ENCODE measurements around the gene FAM193A. TPM values are rescaled to one million over a fixed set of nuclear protein-coding genes. Genes with fewer than 3 reads are reported as not detected.

FAM193A gene
- total and polyA plus RNA-seq, 9 donors, result 12.9 to 24.2 (median 19.7) TPM

GRCh38 chr4:2647403-2648158 lies 111.1 kb downstream of the FAM193A start:
- Histone ChIP-seq H3K4me3 (ENCODE audit: low read length) (no peak overlapping the region), H3K27me3 (ENCODE audit: control insufficient read depth, insufficient read depth, low read length) (no peaks in the 10 kb centered on the region), H3K9me3 (replicated peaks; ENCODE audit: control insufficient read depth, low read depth, low read length) (no peaks in the 10 kb centered on the region), H3K4me1 (ENCODE audit: control insufficient read depth, insufficient read depth, low read length) (peaks cover 5% of the 10 kb centered on the region), H3K27ac (ENCODE audit: low read length) (peak overlapping the region; percentile 38), H3K36me3 (ENCODE audit: control insufficient read depth, insufficient read depth, low read length) (peaks cover 61% of the 10 kb centered on the region)
- 84% methylated on average over 7 of the region's 10 CpGs for WGBS (ENCODE audit: insufficient coverage)
- peak; percentile 34 for DNase-seq

- peak overlapping the region; percentile 8 for H3K27ac ChIP-seq (ENCODE audit: low read length)
- H3K4me1 ChIP-seq (ENCODE audit: control insufficient read depth, insufficient read depth, low read length), result peaks cover 5% of the 10 kb centered on the region
- DNase-seq, result no peak
- no peaks in the 10 kb centered on the region for H3K9me3 ChIP-seq (replicated peaks; ENCODE audit: control insufficient read depth, low read depth, low read length)
- H3K36me3 ChIP-seq (ENCODE audit: control insufficient read depth, insufficient read depth, low read length), result peaks cover 61% of the 10 kb centered on the region
- 79% methylated on average over 9 of the region's 9 CpGs for WGBS (ENCODE audit: insufficient coverage)
- H3K27me3 ChIP-seq (ENCODE audit: control insufficient read depth, insufficient read depth, low read length), result no peaks in the 10 kb centered on the region
- no peak overlapping the region for H3K4me3 ChIP-seq (ENCODE audit: low read length)
Measured at GRCh38 chr4:2648159-2648814, 111.8 kb downstream of the FAM193A start.

GRCh38 chr4:2649604-2650114 lies 113.2 kb downstream of the FAM193A start:
- DNase-seq, result no peak
- Histone ChIP-seq H3K4me3 (ENCODE audit: low read length) (no peak overlapping the region), H3K4me1 (ENCODE audit: control insufficient read depth, insufficient read depth, low read length) (peaks cover 5% of the 10 kb centered on the region), H3K27ac (ENCODE audit: low read length) (no peak overlapping the region), H3K36me3 (ENCODE audit: control insufficient read depth, insufficient read depth, low read length) (peaks cover 59% of the 10 kb centered on the region), H3K27me3 (ENCODE audit: control insufficient read depth, insufficient read depth, low read length) (no peaks in the 10 kb centered on the region), H3K9me3 (replicated peaks; ENCODE audit: control insufficient read depth, low read depth, low read length) (no peaks in the 10 kb centered on the region)
- WGBS (ENCODE audit: insufficient coverage), result 100% methylated on average over 2 of the region's 5 CpGs

GRCh38 chr4:2650276-2650675 lies 113.8 kb downstream of the FAM193A start:
- no peak for DNase-seq
- Histone ChIP-seq H3K36me3 (ENCODE audit: control insufficient read depth, insufficient read depth, low read length) (peaks cover 64% of the 10 kb centered on the region), H3K4me3 (ENCODE audit: low read length) (no peak overlapping the region), H3K27ac (ENCODE audit: low read length) (no peak overlapping the region), H3K4me1 (ENCODE audit: control insufficient read depth, insufficient read depth, low read length) (peaks cover 5% of the 10 kb centered on the region), H3K27me3 (ENCODE audit: control insufficient read depth, insufficient read depth, low read length) (no peaks in the 10 kb centered on the region), H3K9me3 (replicated peaks; ENCODE audit: control insufficient read depth, low read depth, low read length) (no peaks in the 10 kb centered on the region)
- 88% methylated on average over 13 of the region's 13 CpGs for WGBS (ENCODE audit: insufficient coverage)

- H3K4me3 ChIP-seq (ENCODE audit: low read length), result no peak overlapping the region
- DNase-seq, result no peak
- peaks cover 65% of the 10 kb centered on the region for H3K36me3 ChIP-seq (ENCODE audit: control insufficient read depth, insufficient read depth, low read length)
- H3K27ac ChIP-seq (ENCODE audit: low read length), result no peak overlapping the region
- H3K9me3 ChIP-seq (replicated peaks; ENCODE audit: control insufficient read depth, low read depth, low read length), result no peaks in the 10 kb centered on the region
- peaks cover 5% of the 10 kb centered on the region for H3K4me1 ChIP-seq (ENCODE audit: control insufficient read depth, insufficient read depth, low read length)
- no peaks in the 10 kb centered on the region for H3K27me3 ChIP-seq (ENCODE audit: control insufficient read depth, insufficient read depth, low read length)
- 97% methylated on average over 8 of the region's 10 CpGs for WGBS (ENCODE audit: insufficient coverage)
Measured at GRCh38 chr4:2651546-2651945, 115.1 kb downstream of the FAM193A start.

GRCh38 chr4:2651998-2652397 lies 115.6 kb downstream of the FAM193A start:
- no peak for DNase-seq
- Histone ChIP-seq H3K4me3 (ENCODE audit: low read length) (no peak overlapping the region), H3K9me3 (replicated peaks; ENCODE audit: control insufficient read depth, low read depth, low read length) (no peaks in the 10 kb centered on the region), H3K27ac (ENCODE audit: low read length) (no peak overlapping the region), H3K36me3 (ENCODE audit: control insufficient read depth, insufficient read depth, low read length) (peaks cover 62% of the 10 kb centered on the region), H3K27me3 (ENCODE audit: control insufficient read depth, insufficient read depth, low read length) (no peaks in the 10 kb centered on the region), H3K4me1 (ENCODE audit: control insufficient read depth, insufficient read depth, low read length) (peaks cover 5% of the 10 kb centered on the region)
- no CpG with 5 or more reads among the region's 2 CpGs for WGBS (ENCODE audit: insufficient coverage)

GRCh38 chr4:2652415-2653160 lies 116.1 kb downstream of the FAM193A start:
- peaks cover 5% of the 10 kb centered on the region for H3K4me1 ChIP-seq (ENCODE audit: control insufficient read depth, insufficient read depth, low read length)
- no peak overlapping the region for H3K4me3 ChIP-seq (ENCODE audit: low read length)
- WGBS (ENCODE audit: insufficient coverage), result 71% methylated on average over 5 of the region's 14 CpGs
- H3K27ac ChIP-seq (ENCODE audit: low read length), result no peak overlapping the region
- no peaks in the 10 kb centered on the region for H3K9me3 ChIP-seq (replicated peaks; ENCODE audit: control insufficient read depth, low read depth, low read length)
- peaks cover 56% of the 10 kb centered on the region for H3K36me3 ChIP-seq (ENCODE audit: control insufficient read depth, insufficient read depth, low read length)
- no peaks in the 10 kb centered on the region for H3K27me3 ChIP-seq (ENCODE audit: control insufficient read depth, insufficient read depth, low read length)
- no peak for DNase-seq

- Histone ChIP-seq H3K4me1 (ENCODE audit: control insufficient read depth, insufficient read depth, low read length) (peaks cover 8% of the 10 kb centered on the region), H3K27me3 (ENCODE audit: control insufficient read depth, insufficient read depth, low read length) (no peaks in the 10 kb centered on the region), H3K9me3 (replicated peaks; ENCODE audit: control insufficient read depth, low read depth, low read length) (no peaks in the 10 kb centered on the region), H3K36me3 (ENCODE audit: control insufficient read depth, insufficient read depth, low read length) (peaks cover 50% of the 10 kb centered on the region), H3K4me3 (ENCODE audit: low read length) (no peak overlapping the region), H3K27ac (ENCODE audit: low read length) (peak overlapping the region; percentile 57)
- DNase-seq, result peak; percentile 44
- WGBS (ENCODE audit: insufficient coverage), result 49% methylated on average over 4 of the region's 8 CpGs
Measured at GRCh38 chr4:2660596-2661211, 124.3 kb downstream of the FAM193A start.

GRCh38 chr4:2662598-2662997 lies 126.2 kb downstream of the FAM193A start:
- Histone ChIP-seq H3K4me1 (ENCODE audit: control insufficient read depth, insufficient read depth, low read length) (peaks cover 8% of the 10 kb centered on the region), H3K4me3 (ENCODE audit: low read length) (no peak overlapping the region), H3K27ac (ENCODE audit: low read length) (no peak overlapping the region), H3K27me3 (ENCODE audit: control insufficient read depth, insufficient read depth, low read length) (no peaks in the 10 kb centered on the region), H3K9me3 (replicated peaks; ENCODE audit: control insufficient read depth, low read depth, low read length) (no peaks in the 10 kb centered on the region), H3K36me3 (ENCODE audit: control insufficient read depth, insufficient read depth, low read length) (peaks cover 45% of the 10 kb centered on the region)
- 100% methylated on average over 1 of the region's 4 CpGs for WGBS (ENCODE audit: insufficient coverage)
- DNase-seq, result no peak

Data from muscle of leg (tissue), 11 donors.